A673 (cell line): ENCODE results near the gene NCBP1. TPM values are rescaled to one million over a fixed set of nuclear protein-coding genes. Genes with fewer than 3 reads are reported as not detected.

Experiments
- BruUV-seq: library from RNA; stranded (reverse); fragments of 400-500 nt; replicated peaks from 2 replicates; lab custom pipeline; 2021; lab: Mats Ljungman, UMichigan
- CTCF ChIA-PET: fragments of 300-600 bp; sonication (Branson Sonifier 250); formaldehyde crosslinking; loops from one replicate; lab custom pipeline; 2022; ENCODE audit warnings: antibody characterized with exemption; lab: Charles Lee
- POLR2A ChIA-PET: fragments of 300-600 bp; sonication (Branson Sonifier 250); formaldehyde crosslinking; loops from one replicate; lab custom pipeline; 2022; ENCODE audit warnings: antibody characterized with exemption; ENCODE audit not compliant: low non-redundant PET; lab: Charles Lee
- DNase-seq: peaks from one replicate; pipeline ENCODE4 v3.0.0-alpha.2; 2015; ENCODE audit warnings: low spot score
- H3K27ac ChIP-seq: fragments of 200-600 bp; sonication (generic); 2 replicates; pipeline ENCODE4 v1.5.1; 2016; ENCODE audit warnings: mixed run types, low read depth, mild to moderate bottlenecking, mixed read lengths, antibody characterized with exemption, low read length; ENCODE audit not compliant: poor library complexity, severe bottlenecking
- H3K27me3 ChIP-seq: fragments of 200-600 bp; sonication (generic); replicated peaks from 2 replicates; pipeline ENCODE4 v1.6.1; 2017; ENCODE audit warnings: mixed run types, low read depth, mild to moderate bottlenecking, mixed read lengths, antibody characterized with exemption, low read length; ENCODE audit not compliant: insufficient read depth, poor library complexity
- H3K36me3 ChIP-seq: fragments of 200-600 bp; sonication (generic); 2 replicates; pipeline ENCODE4 v1.6.1; 2016; ENCODE audit warnings: mixed run types, mild to moderate bottlenecking, mixed read lengths, antibody characterized with exemption, low read length; ENCODE audit not compliant: insufficient read depth, poor library complexity, severe bottlenecking
- H3K4me1 ChIP-seq: fragments of 200-600 bp; sonication (generic); 2 replicates; pipeline ENCODE4 v1.6.1; 2017; ENCODE audit warnings: mixed run types, mild to moderate bottlenecking, mixed read lengths, antibody characterized with exemption, low read length; ENCODE audit not compliant: insufficient read depth, poor library complexity, severe bottlenecking
- H3K4me3 ChIP-seq: fragments of 200-600 bp; sonication (generic); 2 replicates; pipeline ENCODE4 v1.5.1; 2016; ENCODE audit warnings: low read depth, mixed run types, mild to moderate bottlenecking, mixed read lengths, low read length; ENCODE audit not compliant: poor library complexity, severe bottlenecking
- H3K9me3 ChIP-seq: fragments of 200-600 bp; sonication (generic); 2 replicates; pipeline ENCODE4 v1.6.1; 2016; ENCODE audit warnings: mixed run types, low read depth, mild to moderate bottlenecking, mixed read lengths, antibody characterized with exemption, low read length; ENCODE audit not compliant: poor library complexity, severe bottlenecking
- CTCF ChIP-seq: fragments of 300-800, 200-600 bp; sonication (generic); conservative IDR thresholded peaks from 2 replicates; pipeline ENCODE4 v1.5.1; 2017; ENCODE audit warnings: low read depth, mild to moderate bottlenecking, antibody characterized with exemption, low read length, moderate library complexity, mixed read lengths
- EZH2 ChIP-seq: fragments of 200-600 bp; sonication (generic); IDR thresholded peaks from 2 replicates; pipeline ENCODE4 v1.6.1; 2017; ENCODE audit warnings: borderline replicate concordance, low read depth, mild to moderate bottlenecking, mixed read lengths, antibody characterized with exemption, low read length; ENCODE audit not compliant: poor library complexity, severe bottlenecking
- intact Hi-C: fragments of 100-400 bp; cut with micrococcal nuclease; formaldehyde crosslinking; loops from one replicate; pipeline ENCODE4 v1.10.0; 2022; ENCODE audit not compliant: unreplicated experiment
- total RNA-seq: library from RNA; stranded (reverse); gene quantifications from 2 replicates; pipeline ENCODE4 v1.2.3, GENCODE V29; 2021

The NCBP1 gene
- total RNA-seq, 1 experiment from 2014 or later: 57.9 TPM

DNA sequence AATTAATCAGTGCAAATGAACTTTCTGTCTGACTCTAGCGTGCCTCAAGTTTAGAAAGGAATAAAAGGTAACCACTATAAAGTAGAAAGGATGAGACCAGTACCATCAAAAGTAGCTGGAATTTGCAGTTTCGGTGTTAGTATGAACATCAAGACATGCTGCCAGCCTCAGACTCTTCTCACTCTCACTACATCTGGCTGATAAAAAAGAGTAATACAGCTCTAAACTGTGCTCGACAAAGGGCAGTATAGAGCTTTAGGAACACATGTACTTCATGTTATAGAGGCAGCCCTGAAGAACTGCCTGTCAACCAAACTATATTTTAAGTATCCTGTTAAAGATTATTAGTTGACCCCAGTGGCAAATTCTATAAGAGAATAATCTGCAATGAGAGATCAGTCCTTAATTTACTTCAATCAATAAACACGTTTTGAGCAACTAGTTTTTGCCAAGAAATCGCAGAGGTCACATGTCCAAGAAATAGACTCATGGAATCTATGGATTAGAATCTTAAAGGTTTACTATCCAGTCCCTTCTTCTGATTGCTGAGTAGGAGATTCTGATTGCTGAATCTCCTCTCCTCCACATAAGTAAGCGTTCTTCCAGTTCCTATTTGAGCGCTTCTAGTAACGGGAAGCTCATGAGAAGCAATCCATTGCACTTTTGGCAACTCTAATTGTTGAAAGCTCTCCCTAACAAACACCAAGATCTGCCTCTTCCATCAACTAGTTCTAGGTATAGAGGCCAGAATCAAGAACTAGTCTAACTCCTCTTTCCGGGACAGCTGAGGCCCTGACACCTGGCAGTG is 62.6 kb downstream of the NCBP1 start:
- Histone ChIP-seq H3K4me3 (peak overlapping the region; percentile 92), H3K36me3 (peaks cover 5% of the 10 kb centered on the region), H3K9me3 (no peaks in the 10 kb centered on the region), H3K27ac (peak overlapping the region; percentile 85), H3K27me3 (no peaks in the 10 kb centered on the region), H3K4me1 (peaks cover 15% of the 10 kb centered on the region)
- intact Hi-C loops: no loop called here
- peak; percentile 25 for DNase-seq
- no peak for TF ChIP-seq CTCF
- no peak for TF ChIP-seq EZH2
- CTCF ChIA-PET: no interaction called here
- BruUV-seq: no TSS peak
- POLR2A ChIA-PET: no interaction called here

DNA sequence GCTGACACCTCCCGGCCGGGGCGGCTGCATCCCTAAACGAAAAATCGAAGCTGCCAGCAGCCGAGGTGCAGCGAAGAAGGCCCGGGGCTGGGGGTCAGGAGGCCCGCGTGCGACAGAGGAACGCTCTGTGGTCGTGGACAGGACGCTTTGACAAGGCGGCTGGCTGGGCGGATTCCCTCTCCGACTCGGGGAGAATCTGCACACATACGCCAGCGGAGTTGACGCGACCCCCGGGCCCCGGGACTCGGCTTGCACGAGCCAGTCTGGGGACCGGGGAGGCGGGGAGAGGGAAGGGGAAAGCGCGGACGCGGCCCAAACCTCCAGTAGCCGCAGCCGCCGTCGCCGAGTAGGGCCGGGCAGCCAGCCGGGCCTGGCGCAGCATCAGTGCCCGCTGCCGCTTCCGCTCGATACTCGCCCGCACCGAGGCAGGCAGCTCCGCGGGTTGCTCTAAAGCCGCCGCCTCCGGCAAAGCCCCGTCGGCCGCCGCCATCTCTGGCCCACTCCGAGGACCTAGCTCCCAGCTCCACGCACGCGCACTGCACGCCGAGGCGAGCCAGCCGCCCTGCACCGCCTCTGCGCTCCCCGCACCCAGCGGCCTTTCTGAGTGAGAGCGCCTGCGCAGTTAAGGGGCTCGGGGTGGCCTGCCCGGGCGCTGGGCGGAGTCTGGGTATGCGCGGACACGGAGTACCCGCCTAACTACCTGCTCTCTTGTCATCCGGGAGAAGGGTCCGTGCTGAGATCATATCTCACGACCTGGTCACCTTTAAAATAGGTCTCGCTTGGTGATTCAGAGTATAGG is 63.4 kb downstream of the NCBP1 start, which contains the start of gene XPA:
Gene XPA (minus strand): TSS at position 538 of the 799 bp plus-strand sequence. CDS start 48 bp downstream, at position 490.
- intact Hi-C loops: no loop called here
- no TSS peak for BruUV-seq

More for the DNA sequence above, 63.4 kb downstream of the NCBP1 start, which contains the start of gene XPA:
- peak; percentile 97 for DNase-seq
- Histone ChIP-seq H3K27ac (peak within 1 kb of the TSS; percentile 85), H3K9me3 (no peaks in the 10 kb centered on the region), H3K27me3 (no peaks in the 10 kb centered on the region), H3K36me3 (peaks cover 3% of the 10 kb centered on the region), H3K4me1 (peaks cover 15% of the 10 kb centered on the region), H3K4me3 (peak within 1 kb of the TSS; percentile 92)
- TF ChIP-seq CTCF (no peak), EZH2 (no peak)
- POLR2A ChIA-PET: interaction anchor here (0.8 kb wide), 1 partner anchor 326 kb away, joined by 3 read pairs; no protein-coding TSS in a partner anchor
- CTCF ChIA-PET: no interaction called here
